ENCODE data around the gene B3GALT5. TPM values are rescaled to one million over a fixed set of nuclear protein-coding genes. Genes with fewer than 3 reads are reported as not detected.

B3GALT5 gene
- total and polyA plus RNA-seq, 2 of the 4 experiments (the other 2 are of a cell fraction): 0.05 to 0.18 TPM

GRCh38 chr21:39567180-39567972 lies 45.4 kb upstream of the B3GALT5 start:
- CTCF ChIA-PET: no interaction called here
- ATAC-seq (ENCODE audit: low read depth): no peak
- no peak overlapping the region for H2AK9ac ChIP-seq (replicated peaks; ENCODE audit: low read depth, low read length, poor library complexity)

More at GRCh38 chr21:39567180-39567972, 45.4 kb upstream of the B3GALT5 start:
- 89% methylated on average over 13 of the region's 18 CpGs; no CpG with 5 or more reads in 1 of the 2 experiments for WGBS, 2 experiments (ENCODE audit: extremely low coverage in 2 of 2, insufficient read length in 1 of 2)
- no TSS peak for BruUV-seq (replicated peaks)
- Histone ChIP-seq H3K4ac (ENCODE audit: low read depth, low read length) (no peak overlapping the region), H2BK15ac (ENCODE audit: low read depth, low read length) (no peak overlapping the region), H2BK120ac (ENCODE audit: low read depth, low read length) (no peak overlapping the region), H3K79me1 (ENCODE audit: low read depth in 1 of 2, low read length in 2 of 2) (no peaks in the 10 kb centered on the region), H4K5ac (ENCODE audit: low read depth, low read length) (no peak overlapping the region), H3K4me1 (ENCODE audit: control insufficient read depth, insufficient read depth, low read length) (no peaks in the 10 kb centered on the region), H2AK5ac (ENCODE audit: low read depth, low read length) (no peak overlapping the region), H4K91ac (ENCODE audit: insufficient read depth, low read depth, low read length) (no peak overlapping the region), H3K4me2 (ENCODE audit: low read depth, low read length) (no peak overlapping the region), H4K8ac (ENCODE audit: low read depth in 2 of 2, low read length in 2 of 2) (no peak overlapping the region), H3K9me1 (ENCODE audit: insufficient read depth, low read length) (no peaks in the 10 kb centered on the region), H2AFZ (replicated peaks; ENCODE audit: low read length, poor library complexity) (no peak overlapping the region), H4K20me1 (ENCODE audit: insufficient read depth, low read length) (no peaks in the 10 kb centered on the region), H2BK20ac (ENCODE audit: low read depth, low read length) (no peak overlapping the region), H3K56ac (ENCODE audit: extremely low read depth, insufficient read depth, low read length) (no peak overlapping the region), H3K36me3 (ENCODE audit: control insufficient read depth, insufficient read depth, low read length) (no peaks in the 10 kb centered on the region), H3K27me3 (ENCODE audit: control insufficient read depth, insufficient read depth, low read length) (no peaks in the 10 kb centered on the region), H3K9me3 (ENCODE audit: control insufficient read depth, insufficient read depth, low read length) (no peaks in the 10 kb centered on the region), H2BK5ac (ENCODE audit: low read depth, low read length, poor library complexity, severe bottlenecking) (no peak overlapping the region), H3K9ac (ENCODE audit: low read depth, low read length) (no peak overlapping the region), H3K4me3 (ENCODE audit: insufficient read depth, low read depth, low read length) (no peak overlapping the region), H3K27ac (ENCODE audit: insufficient read depth, low read length) (no peak overlapping the region), H3K23ac (ENCODE audit: low read depth, low read length) (no peak overlapping the region), H3K14ac (replicated peaks; ENCODE audit: low read depth, low read length) (no peak overlapping the region), H3K18ac (ENCODE audit: low read depth, low read length) (no peak overlapping the region)
- POLR2A ChIA-PET (ENCODE audit: unreplicated experiment): no interaction called here
- TF ChIP-seq USF2 (IDR thresholded peaks at IDR 0.05; ENCODE audit: low read depth, low read length): no peak
- TF ChIP-seq CHD1 (IDR thresholded peaks at IDR 0.05; ENCODE audit: low read depth, low read length): no peak
- TF ChIP-seq RCOR1 (IDR thresholded peaks at IDR 0.05; ENCODE audit: insufficient replicate concordance, low read length): no peak
- no peak for TF ChIP-seq RFX5 (IDR thresholded peaks at IDR 0.05; ENCODE audit: low read depth, low read length)
- DNase-seq: no peak
- in situ Hi-C loops (cut with MboI; ENCODE audit: low sequenced_read_pairs): no loop called here
- dilution Hi-C loops (cut with HindIII; ENCODE audit: low sequenced_read_pairs, unreplicated experiment): no loop called here
- intact Hi-C loops (cut with micrococcal nuclease): no loop called here
